SH-SY5Y (cell line): Measurements from ENCODE around the gene NAT9.

Experiments used
- GATA2 ChIP-seq: IDR thresholded peaks from 2 replicates; pipeline ENCODE4 v1.6.1; 2011; ENCODE audit warnings: mild to moderate bottlenecking, low read depth, low read length
- GATA3 ChIP-seq: IDR thresholded peaks from 2 replicates; pipeline ENCODE4 v1.6.1; 2011; ENCODE audit warnings: low read depth, mild to moderate bottlenecking, low read length, moderate library complexity

DNA sequence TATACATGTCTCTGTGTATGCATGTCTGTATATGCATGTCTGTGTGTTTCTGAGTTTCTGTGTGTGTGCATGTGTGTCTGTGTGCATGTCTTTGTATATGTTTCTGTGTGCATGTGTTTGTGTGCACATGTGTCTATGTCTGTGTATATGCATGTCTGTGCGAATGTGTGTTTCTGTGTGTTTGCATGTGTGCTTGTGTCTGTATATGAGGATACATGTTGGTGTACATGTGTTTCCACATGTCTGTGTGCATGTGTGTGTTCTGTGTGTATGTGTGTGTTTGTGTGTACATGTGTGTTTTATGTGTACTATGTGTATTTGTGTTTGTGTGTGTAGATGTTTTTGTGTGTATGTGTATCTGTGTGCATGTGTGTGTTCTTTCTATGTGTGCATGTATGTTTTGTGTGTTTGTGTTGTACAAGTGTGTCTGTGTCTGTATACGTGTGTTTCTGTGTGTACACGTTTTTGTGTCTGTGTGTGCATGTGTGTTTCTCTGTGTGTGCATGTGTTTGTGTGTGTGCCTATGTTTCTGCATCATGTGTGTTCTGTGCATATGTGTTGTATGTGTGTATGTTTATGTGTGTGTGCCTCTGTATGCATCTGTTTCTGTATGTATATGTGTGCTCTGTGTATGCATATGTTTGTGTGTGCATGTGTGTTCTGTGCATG lies 48.0 kb downstream of the NAT9 start:
- TF ChIP-seq GATA3 = no peak
- TF ChIP-seq GATA2 = no peak
